Neural cell (in vitro differentiated cells): Measurements from ENCODE around the gene ALOXE3. TPM values are rescaled to one million over a fixed set of nuclear protein-coding genes. Genes with fewer than 3 reads are reported as not detected.

Source experiments
- H2AFZ ChIP-seq: fragments of 200-600, 300-800 bp; sonication (generic), shearing (Covaris generic); 2 replicates; pipeline ENCODE4 v1.6.0; 2014; ENCODE audit warnings: low read depth, mild to moderate bottlenecking, antibody characterized with exemption, low read length, moderate library complexity
- H3F3A ChIP-seq: fragments of 200-600 bp; shearing (Covaris generic); 2 replicates; pipeline ENCODE4 v1.6.1; 2016; ENCODE audit warnings: mild to moderate bottlenecking, moderate library complexity, mixed read lengths, antibody characterized with exemption, low read length; ENCODE audit not compliant: insufficient read depth, poor library complexity, severe bottlenecking
- H3K27ac ChIP-seq: fragments of 200-600, 300-800 bp; sonication (generic), shearing (Covaris generic); 2 replicates; pipeline ENCODE4 v1.5.1; 2014; ENCODE audit warnings: mild to moderate bottlenecking, low read length, moderate library complexity
- H3K27me3 ChIP-seq: fragments of 300-800, 200-600 bp; sonication (generic), shearing (Covaris generic); 2 replicates; pipeline ENCODE4 v1.6.0; 2014; ENCODE audit warnings: mild to moderate bottlenecking, low read depth, low read length, moderate library complexity; ENCODE audit not compliant: insufficient read depth
- H3K36me3 ChIP-seq: fragments of 300-800, 200-600 bp; sonication (generic), shearing (Covaris generic); 2 replicates; pipeline ENCODE4 v1.5.1; 2014; ENCODE audit warnings: mild to moderate bottlenecking, antibody characterized with exemption, low read length, moderate library complexity; ENCODE audit not compliant: insufficient read depth
- H3K4me2 ChIP-seq: fragments of 300-800, 200-600 bp; sonication (generic), shearing (Covaris generic); 2 replicates; pipeline ENCODE4 v1.6.0; 2014; ENCODE audit warnings: mild to moderate bottlenecking, low read length
- H3K4me3 ChIP-seq: fragments of 300-800, 200-600 bp; sonication (generic), shearing (Covaris generic); 2 replicates; pipeline ENCODE4 v1.5.1; 2014; ENCODE audit warnings: mild to moderate bottlenecking, low read length, moderate library complexity
- H3K79me2 ChIP-seq: fragments of 200-600 bp; shearing (Covaris generic); replicated peaks from 2 replicates; pipeline ENCODE4 v1.6.0; 2014; ENCODE audit warnings: mild to moderate bottlenecking, low read length, moderate library complexity; ENCODE audit not compliant: insufficient read depth
- H3K9ac ChIP-seq: fragments of 300-800, 200-600 bp; sonication (generic), shearing (Covaris generic); 2 replicates; pipeline ENCODE4 v1.6.1; 2016; ENCODE audit warnings: mild to moderate bottlenecking, low read length, mixed read lengths
- H3K9me2 ChIP-seq: fragments of 200-600 bp; shearing (Covaris generic); 2 replicates; pipeline ENCODE4 v1.6.1; 2016; ENCODE audit warnings: mild to moderate bottlenecking, low read length, mixed read lengths; ENCODE audit not compliant: insufficient read depth
- H3K9me3 ChIP-seq: fragments of 200-600, 300-800 bp; sonication (generic), shearing (Covaris generic); 2 replicates; pipeline ENCODE4 v1.6.1; 2016; ENCODE audit warnings: mild to moderate bottlenecking, mixed run types, low read length, moderate library complexity, mixed read lengths
- H4K20me1 ChIP-seq: fragments of 200-600 bp; shearing (Covaris generic); 2 replicates; pipeline ENCODE4 v1.6.1; 2016; ENCODE audit warnings: mild to moderate bottlenecking, mixed run types; ENCODE audit not compliant: insufficient read depth
- EP300 ChIP-seq: fragments of 450-650 bp; conservative IDR thresholded peaks from 2 replicates; pipeline ENCODE4 v1.6.1; 2014; ENCODE audit warnings: antibody characterized with exemption, mild to moderate bottlenecking, moderate library complexity; ENCODE audit not compliant: poor library complexity, severe bottlenecking
- EZH2 ChIP-seq: fragments of 200-600, 300-800 bp; shearing (Covaris generic), sonication (generic); IDR thresholded peaks from 2 replicates; pipeline ENCODE4 v1.6.1; 2014; ENCODE audit warnings: antibody characterized with exemption, low read length, borderline replicate concordance, mild to moderate bottlenecking; ENCODE audit not compliant: insufficient read depth, poor library complexity, severe bottlenecking
- MXI1 ChIP-seq: fragments of 450-650 bp; conservative IDR thresholded peaks from 2 replicates; pipeline ENCODE4 v1.6.1; 2014; ENCODE audit warnings: antibody characterized with exemption, mild to moderate bottlenecking; ENCODE audit not compliant: poor library complexity, severe bottlenecking
- POLR2AphosphoS5 ChIP-seq: IDR thresholded peaks from 2 replicates; pipeline ENCODE4 v1.6.1; 2012
- RAD21 ChIP-seq: fragments of 450-650 bp; conservative IDR thresholded peaks from 2 replicates; pipeline ENCODE4 v1.6.1; 2014; ENCODE audit warnings: antibody characterized with exemption, mild to moderate bottlenecking, moderate library complexity
- SMC3 ChIP-seq: fragments of 450-650 bp; conservative IDR thresholded peaks from 2 replicates; pipeline ENCODE4 v1.6.1; 2014; ENCODE audit warnings: antibody characterized with exemption, mild to moderate bottlenecking, moderate library complexity; ENCODE audit not compliant: poor library complexity
- TAF1 ChIP-seq: IDR thresholded peaks from 2 replicates; pipeline ENCODE4 v1.6.1; 2012; ENCODE audit warnings: low read depth
- polyA plus RNA-seq: library from polyadenylated mRNA; depleted of rRNA; stranded (reverse); fragments of >200 nt; gene quantifications from 2 replicates; pipeline ENCODE4 v1.2.3, GENCODE V29; 2014
- TF ChIP-seq, protein P1 (sequence below): fragments of 450-650 bp; IDR thresholded peaks from 2 replicates; pipeline ENCODE4 v1.5.1; 2014; ENCODE audit warnings: antibody characterized with exemption, mild to moderate bottlenecking, moderate library complexity; ENCODE audit not compliant: poor library complexity, severe bottlenecking
- TF ChIP-seq, protein P2 (sequence below): IDR thresholded peaks from 2 replicates; pipeline ENCODE4 v1.6.1; 2012; ENCODE audit warnings: borderline replicate concordance

ALOXE3 gene
- polyA plus RNA-seq, 1 donor from 2014 or later = 0.77 TPM

DNA sequence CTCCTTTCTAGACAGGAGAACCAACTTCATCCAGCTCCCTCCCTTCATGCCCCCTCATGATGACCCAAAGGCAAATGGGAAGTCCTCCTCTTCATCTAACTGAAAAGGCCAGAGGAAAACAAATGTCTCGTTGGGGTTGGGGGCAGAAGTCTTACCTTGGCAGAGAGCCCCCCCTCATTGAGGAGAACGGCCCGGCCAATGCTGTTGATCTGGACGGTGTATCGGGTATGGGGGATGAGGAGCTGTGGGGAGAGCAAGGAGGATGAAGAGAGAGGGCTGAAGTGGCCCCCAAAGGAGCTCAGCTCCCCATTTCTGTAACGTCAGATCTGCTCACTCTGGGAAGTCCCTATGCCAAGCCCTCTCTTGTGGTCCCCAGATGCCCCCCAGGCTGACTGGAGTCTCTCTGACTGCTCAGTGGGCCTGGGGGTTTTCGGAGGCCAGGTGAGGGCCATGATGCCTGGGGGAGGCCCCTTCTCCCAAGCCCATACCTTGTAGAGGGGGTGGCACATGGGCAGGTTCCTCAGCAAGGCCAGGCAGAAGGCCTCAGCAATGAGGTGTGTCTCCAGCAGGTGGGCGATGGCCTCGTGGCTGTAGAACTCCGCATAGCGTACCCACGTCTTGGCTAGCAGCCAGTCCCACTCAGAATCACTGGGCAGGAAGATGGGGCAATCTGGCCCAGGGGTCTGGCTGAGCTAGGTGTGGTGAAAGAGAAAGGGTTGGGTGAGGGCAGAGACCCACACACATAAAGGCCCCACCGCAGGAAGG lies 41.6 kb downstream of the ALOXE3 start:
- Histone ChIP-seq H3K4me3 (no peak overlapping the region), H3K27me3 (peaks cover 83% of the 10 kb centered on the region), H3K9ac (no peak overlapping the region), H3K27ac (no peak overlapping the region), H3K4me2 (no peak overlapping the region), H3K9me3 (no peaks in the 10 kb centered on the region), H2AFZ (no peak overlapping the region), H3K9me2 (no peaks in the 10 kb centered on the region), H3K36me3 (no peaks in the 10 kb centered on the region), H4K20me1 (no peaks in the 10 kb centered on the region), H3F3A (no peaks in the 10 kb centered on the region), H3K79me2 (no peaks in the 10 kb centered on the region)
- TF ChIP-seq, protein P1, sequence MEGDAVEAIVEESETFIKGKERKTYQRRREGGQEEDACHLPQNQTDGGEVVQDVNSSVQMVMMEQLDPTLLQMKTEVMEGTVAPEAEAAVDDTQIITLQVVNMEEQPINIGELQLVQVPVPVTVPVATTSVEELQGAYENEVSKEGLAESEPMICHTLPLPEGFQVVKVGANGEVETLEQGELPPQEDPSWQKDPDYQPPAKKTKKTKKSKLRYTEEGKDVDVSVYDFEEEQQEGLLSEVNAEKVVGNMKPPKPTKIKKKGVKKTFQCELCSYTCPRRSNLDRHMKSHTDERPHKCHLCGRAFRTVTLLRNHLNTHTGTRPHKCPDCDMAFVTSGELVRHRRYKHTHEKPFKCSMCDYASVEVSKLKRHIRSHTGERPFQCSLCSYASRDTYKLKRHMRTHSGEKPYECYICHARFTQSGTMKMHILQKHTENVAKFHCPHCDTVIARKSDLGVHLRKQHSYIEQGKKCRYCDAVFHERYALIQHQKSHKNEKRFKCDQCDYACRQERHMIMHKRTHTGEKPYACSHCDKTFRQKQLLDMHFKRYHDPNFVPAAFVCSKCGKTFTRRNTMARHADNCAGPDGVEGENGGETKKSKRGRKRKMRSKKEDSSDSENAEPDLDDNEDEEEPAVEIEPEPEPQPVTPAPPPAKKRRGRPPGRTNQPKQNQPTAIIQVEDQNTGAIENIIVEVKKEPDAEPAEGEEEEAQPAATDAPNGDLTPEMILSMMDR = no peak

DNA sequence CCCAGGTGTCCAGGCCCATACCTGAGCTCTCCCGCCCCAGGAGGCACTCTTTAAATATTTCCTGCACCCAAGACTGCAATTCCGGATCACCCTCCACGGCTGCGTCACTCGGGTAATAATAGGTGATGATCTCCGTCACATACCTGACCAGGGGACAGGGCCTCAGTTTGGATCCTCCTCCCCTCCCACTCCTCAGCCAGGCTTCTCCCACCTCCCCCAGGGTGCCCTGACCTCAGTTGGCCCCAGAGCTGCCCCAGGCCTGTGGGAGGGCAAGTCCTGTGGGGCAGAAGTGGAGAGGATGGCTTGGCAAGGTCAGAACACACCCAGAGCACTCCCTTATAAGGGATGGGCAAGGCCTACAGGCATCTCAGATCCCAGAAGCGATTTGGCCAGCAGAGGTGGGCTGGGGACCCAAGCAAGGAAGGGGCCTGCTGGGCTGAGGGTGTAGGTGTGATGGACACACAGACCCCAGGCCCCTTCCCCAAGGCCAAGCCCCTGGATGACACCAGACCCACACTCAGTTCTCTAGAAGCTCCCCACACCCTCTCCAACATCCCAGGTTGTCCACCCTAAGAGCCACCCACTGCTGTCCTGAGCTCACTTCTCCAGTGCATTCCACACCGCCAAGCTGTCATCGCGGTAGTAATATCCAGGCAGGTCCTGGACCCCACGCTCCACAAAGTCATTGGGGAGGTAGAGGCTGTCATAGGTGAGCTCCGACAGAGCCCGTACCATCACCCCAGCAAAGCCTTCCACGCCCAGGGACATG lies 42.6 kb downstream of the ALOXE3 start:
- Histone ChIP-seq H3K27ac (no peak overlapping the region), H3K4me2 (no peak overlapping the region), H3K36me3 (no peaks in the 10 kb centered on the region), H3K27me3 (peaks cover 92% of the 10 kb centered on the region), H4K20me1 (no peaks in the 10 kb centered on the region), H2AFZ (no peak overlapping the region), H3K9ac (no peak overlapping the region), H3K9me2 (no peaks in the 10 kb centered on the region), H3K9me3 (no peaks in the 10 kb centered on the region), H3K4me3 (no peak overlapping the region), H3K79me2 (no peaks in the 10 kb centered on the region), H3F3A (no peaks in the 10 kb centered on the region)
- no peak for TF ChIP-seq RAD21
- no peak for TF ChIP-seq EP300
- no peak for TF ChIP-seq SMC3
- no peak for TF ChIP-seq TAF1
- no peak for TF ChIP-seq MXI1
- TF ChIP-seq, protein P2, sequence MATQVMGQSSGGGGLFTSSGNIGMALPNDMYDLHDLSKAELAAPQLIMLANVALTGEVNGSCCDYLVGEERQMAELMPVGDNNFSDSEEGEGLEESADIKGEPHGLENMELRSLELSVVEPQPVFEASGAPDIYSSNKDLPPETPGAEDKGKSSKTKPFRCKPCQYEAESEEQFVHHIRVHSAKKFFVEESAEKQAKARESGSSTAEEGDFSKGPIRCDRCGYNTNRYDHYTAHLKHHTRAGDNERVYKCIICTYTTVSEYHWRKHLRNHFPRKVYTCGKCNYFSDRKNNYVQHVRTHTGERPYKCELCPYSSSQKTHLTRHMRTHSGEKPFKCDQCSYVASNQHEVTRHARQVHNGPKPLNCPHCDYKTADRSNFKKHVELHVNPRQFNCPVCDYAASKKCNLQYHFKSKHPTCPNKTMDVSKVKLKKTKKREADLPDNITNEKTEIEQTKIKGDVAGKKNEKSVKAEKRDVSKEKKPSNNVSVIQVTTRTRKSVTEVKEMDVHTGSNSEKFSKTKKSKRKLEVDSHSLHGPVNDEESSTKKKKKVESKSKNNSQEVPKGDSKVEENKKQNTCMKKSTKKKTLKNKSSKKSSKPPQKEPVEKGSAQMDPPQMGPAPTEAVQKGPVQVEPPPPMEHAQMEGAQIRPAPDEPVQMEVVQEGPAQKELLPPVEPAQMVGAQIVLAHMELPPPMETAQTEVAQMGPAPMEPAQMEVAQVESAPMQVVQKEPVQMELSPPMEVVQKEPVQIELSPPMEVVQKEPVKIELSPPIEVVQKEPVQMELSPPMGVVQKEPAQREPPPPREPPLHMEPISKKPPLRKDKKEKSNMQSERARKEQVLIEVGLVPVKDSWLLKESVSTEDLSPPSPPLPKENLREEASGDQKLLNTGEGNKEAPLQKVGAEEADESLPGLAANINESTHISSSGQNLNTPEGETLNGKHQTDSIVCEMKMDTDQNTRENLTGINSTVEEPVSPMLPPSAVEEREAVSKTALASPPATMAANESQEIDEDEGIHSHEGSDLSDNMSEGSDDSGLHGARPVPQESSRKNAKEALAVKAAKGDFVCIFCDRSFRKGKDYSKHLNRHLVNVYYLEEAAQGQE = no peak
- TF ChIP-seq, protein P1 = no peak
- TF ChIP-seq EZH2 = no peak
- no peak for TF ChIP-seq POLR2AphosphoS5
